SU-DHL-6 (cell line): ENCODE results near the gene PRR5.

Experiments used
- CTCF ChIP-seq: fragments of 200-600 bp; sonication (generic); IDR thresholded peaks from one replicate; pipeline ENCODE4 v1.5.1; 2017; ENCODE audit warnings: antibody characterized with exemption, mild to moderate bottlenecking, low read length, moderate library complexity; ENCODE audit not compliant: insufficient read depth, poor library complexity, severe bottlenecking
- EZH2phosphoT487 ChIP-seq: fragments of 200-600 bp; sonication (generic), shearing (Covaris generic); conservative IDR thresholded peaks from 2 replicates; pipeline ENCODE4 v1.6.1; 2018; ENCODE audit warnings: mild to moderate bottlenecking, antibody characterized with exemption, low read length, moderate library complexity, mixed read lengths

GRCh38 chr22:44707178-44707577 is 5.2 kb downstream of the PRR5 start:
- no peak for TF ChIP-seq CTCF
- no peak for TF ChIP-seq EZH2phosphoT487
